Vagina (tissue), 2 donors: Measurements from ENCODE around the gene TCF4. TPM values are rescaled to one million over a fixed set of nuclear protein-coding genes. Genes with fewer than 3 reads are reported as not detected.
A peak's percentile ranks its signal among the peaks of the same experiment; 100 is the strongest.

ENCODE experiments used
- DNase-seq, 2 donors: peaks; one replicate each; pipeline ENCODE4 v3.0.0-alpha.2; 2017; ENCODE audit errors: extremely low spot score in 2 of 2
- H3K27ac ChIP-seq: fragments of 200-600 bp; sonication (generic); one replicate; pipeline ENCODE4 v1.5.1; 2019
- H3K27me3 ChIP-seq: fragments of 200-600 bp; sonication (generic); one replicate; pipeline ENCODE4 v1.5.1; 2019
- H3K36me3 ChIP-seq, 2 donors: fragments of 200-600 bp; sonication (generic); one replicate each; pipeline ENCODE4 v1.5.1; 2017 to 2019
- H3K4me1 ChIP-seq: fragments of 200-600 bp; sonication (generic); one replicate; pipeline ENCODE4 v1.5.1; 2019
- H3K4me3 ChIP-seq, 2 donors: fragments of 200-600 bp; sonication (generic); 1 replicate in 1 of 2; 2 replicates in 1 of 2; pipeline ENCODE4 v1.5.1; 2016 to 2019
- H3K9me3 ChIP-seq: fragments of 200-600 bp; sonication (generic); one replicate; pipeline ENCODE4 v1.5.1; 2019
- POLR2A ChIP-seq, 2 donors: fragments of 450-650 bp; IDR thresholded peaks; one replicate each; pipeline ENCODE4 v1.6.1; 2017; ENCODE audit warnings: antibody characterized with exemption in 2 of 2, mild to moderate bottlenecking in 2 of 2, moderate library complexity in 2 of 2
- POLR2AphosphoS5 ChIP-seq, 2 donors: sonication (generic); formaldehyde crosslinking; IDR thresholded peaks; one replicate each; pipeline ENCODE4 v1.9.0; 2017; ENCODE audit warnings: antibody characterized with exemption in 2 of 2, mild to moderate bottlenecking in 2 of 2, low read depth in 1 of 2; ENCODE audit not compliant: insufficient read depth in 1 of 2
- intact Hi-C: fragments of 100-400 bp; cut with DNase I; formaldehyde crosslinking; loops from one replicate; pipeline ENCODE4 v1.15.1; 2023
- total RNA-seq: library from RNA; depleted of rRNA; stranded (reverse); fragments of >200 nt; gene quantifications from one replicate; pipeline ENCODE4 v1.2.3, GENCODE V29; 2016
- TF ChIP-seq, protein P1 (sequence below), 3 experiments: fragments of 450-650 bp in 2 of 3; fragments of 200-600 bp in 1 of 3; sonication (generic) in 1 of 3; IDR thresholded peaks; one replicate each; pipeline ENCODE4 v1.5.1; 2017 to 2019; ENCODE audit warnings: antibody characterized with exemption in 3 of 3, mild to moderate bottlenecking in 2 of 3, moderate library complexity in 2 of 3

The TCF4 gene
- total RNA-seq, 1 donor from 2014 or later = 105 TPM

DNA sequence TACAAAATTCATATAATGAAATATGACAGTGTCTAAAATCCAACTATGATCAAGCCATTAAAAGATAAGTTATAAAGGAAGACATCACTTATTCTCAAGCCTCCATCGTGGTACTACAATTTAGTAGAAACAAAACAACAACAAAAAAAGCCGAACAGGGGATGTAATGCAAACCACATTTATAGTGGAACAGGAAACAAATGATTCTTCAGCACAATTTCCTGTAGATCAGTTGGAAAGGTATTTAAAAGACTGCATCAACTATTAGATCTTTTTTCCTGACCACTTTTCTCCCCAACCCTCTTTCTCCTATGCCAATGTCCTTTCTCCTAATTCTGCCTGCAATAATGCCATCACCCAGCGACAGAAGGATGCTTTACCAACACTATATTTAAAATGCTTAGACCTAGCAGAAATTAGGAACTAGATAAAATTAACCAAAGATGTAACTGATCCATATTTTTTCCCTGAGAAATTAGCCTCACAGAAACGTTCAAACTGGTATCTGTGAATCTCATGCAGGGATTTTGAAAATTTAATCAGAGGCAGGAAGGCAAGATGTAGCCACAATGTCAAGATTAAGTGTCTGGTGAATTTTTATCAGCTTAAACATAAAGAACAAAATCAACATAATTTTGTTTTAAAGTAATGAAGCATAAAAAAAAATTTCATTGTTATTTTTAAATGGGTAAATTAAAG, 271.4 kb downstream of the TCF4 start:
- Histone ChIP-seq H3K4me1 (peaks cover 72% of the 10 kb centered on the region), H3K4me3 (peak overlapping the region in 1 of 2 donors; percentile 6), H3K27me3 (no peaks in the 10 kb centered on the region), H3K36me3 (no peaks in the 10 kb centered on the region), H3K9me3 (no peaks in the 10 kb centered on the region), H3K27ac (peak overlapping the region; percentile 97)
- TF ChIP-seq POLR2AphosphoS5 (IDR thresholded peaks at IDR 0.05; ENCODE audit: insufficient read depth in 1 of 2, low read depth in 1 of 2) (no peak), POLR2A (IDR thresholded peaks at IDR 0.05) (no peak)
- TF ChIP-seq, protein P1, sequence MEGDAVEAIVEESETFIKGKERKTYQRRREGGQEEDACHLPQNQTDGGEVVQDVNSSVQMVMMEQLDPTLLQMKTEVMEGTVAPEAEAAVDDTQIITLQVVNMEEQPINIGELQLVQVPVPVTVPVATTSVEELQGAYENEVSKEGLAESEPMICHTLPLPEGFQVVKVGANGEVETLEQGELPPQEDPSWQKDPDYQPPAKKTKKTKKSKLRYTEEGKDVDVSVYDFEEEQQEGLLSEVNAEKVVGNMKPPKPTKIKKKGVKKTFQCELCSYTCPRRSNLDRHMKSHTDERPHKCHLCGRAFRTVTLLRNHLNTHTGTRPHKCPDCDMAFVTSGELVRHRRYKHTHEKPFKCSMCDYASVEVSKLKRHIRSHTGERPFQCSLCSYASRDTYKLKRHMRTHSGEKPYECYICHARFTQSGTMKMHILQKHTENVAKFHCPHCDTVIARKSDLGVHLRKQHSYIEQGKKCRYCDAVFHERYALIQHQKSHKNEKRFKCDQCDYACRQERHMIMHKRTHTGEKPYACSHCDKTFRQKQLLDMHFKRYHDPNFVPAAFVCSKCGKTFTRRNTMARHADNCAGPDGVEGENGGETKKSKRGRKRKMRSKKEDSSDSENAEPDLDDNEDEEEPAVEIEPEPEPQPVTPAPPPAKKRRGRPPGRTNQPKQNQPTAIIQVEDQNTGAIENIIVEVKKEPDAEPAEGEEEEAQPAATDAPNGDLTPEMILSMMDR (IDR thresholded peaks at IDR 0.05) = no peak
- intact Hi-C loops = no loop called here
- DNase-seq = no peak

DNA sequence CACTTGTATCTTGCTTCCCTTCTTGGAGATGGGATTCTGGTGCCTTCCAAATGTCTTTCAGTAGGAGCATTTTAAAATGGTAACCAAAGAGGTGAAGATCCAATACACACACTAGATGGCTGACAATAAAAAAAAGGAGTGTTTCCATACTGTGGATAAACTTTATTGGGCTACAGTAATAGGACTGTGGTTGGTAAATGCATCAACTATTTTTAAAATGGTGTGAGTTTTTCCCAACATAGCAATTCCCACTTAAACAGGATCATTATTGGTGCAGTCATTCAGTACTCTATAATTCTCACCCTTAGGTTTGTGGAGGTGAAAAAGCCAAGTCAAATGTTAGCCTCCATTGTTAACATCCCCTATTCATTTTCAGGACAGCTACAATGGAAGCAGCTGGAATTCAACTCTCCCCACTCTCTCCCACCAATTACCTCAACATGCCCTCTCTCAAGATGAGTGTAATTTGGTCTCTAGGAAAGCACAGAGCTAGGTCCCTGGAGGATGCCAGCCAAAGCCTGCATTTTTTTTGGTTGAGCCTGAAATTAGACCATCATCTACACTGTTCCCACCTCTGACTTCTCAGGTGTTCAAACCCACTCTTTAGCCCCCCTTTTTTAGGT, 273.3 kb downstream of the TCF4 start:
- Histone ChIP-seq H3K27me3 (no peaks in the 10 kb centered on the region), H3K9me3 (no peaks in the 10 kb centered on the region), H3K27ac (no peak overlapping the region), H3K4me1 (peaks cover 79% of the 10 kb centered on the region), H3K36me3 (no peaks in the 10 kb centered on the region), H3K4me3 (no peak overlapping the region)
- intact Hi-C loops = no loop called here
- no peak for DNase-seq
- no peak for TF ChIP-seq POLR2A (IDR thresholded peaks at IDR 0.05)
- TF ChIP-seq, protein P1 (IDR thresholded peaks at IDR 0.05) = no peak
- no peak for TF ChIP-seq POLR2AphosphoS5 (IDR thresholded peaks at IDR 0.05; ENCODE audit: insufficient read depth in 1 of 2, low read depth in 1 of 2)

DNA sequence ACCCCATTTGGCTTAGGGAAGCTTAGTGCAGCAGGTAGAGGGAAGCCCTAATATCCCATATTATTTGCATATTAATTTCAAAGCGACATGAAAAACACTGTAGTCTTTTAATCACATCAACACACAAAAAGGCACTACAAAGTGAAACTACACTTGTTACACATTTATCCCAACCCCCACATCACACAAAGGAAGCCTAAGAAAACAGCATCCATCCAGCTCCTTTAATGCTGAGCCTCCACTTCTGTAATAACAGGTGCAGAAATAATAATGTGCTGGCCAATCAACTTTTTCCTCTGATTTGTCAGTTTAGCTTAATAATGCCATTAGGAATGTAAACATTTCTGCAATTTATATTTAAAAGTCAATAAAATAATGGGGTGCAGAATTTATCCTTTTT, 274.0 kb downstream of the TCF4 start:
- H3K36me3 ChIP-seq = no peaks in the 10 kb centered on the region
- TF ChIP-seq POLR2AphosphoS5 (IDR thresholded peaks at IDR 0.05; ENCODE audit: insufficient read depth in 1 of 2, low read depth in 1 of 2) = no peak
- TF ChIP-seq POLR2A (IDR thresholded peaks at IDR 0.05) = no peak
- TF ChIP-seq, protein P1 (IDR thresholded peaks at IDR 0.05) = no peak
- no peak for DNase-seq
- no peaks in the 10 kb centered on the region for H3K27me3 ChIP-seq
- intact Hi-C loops = no loop called here
- no peaks in the 10 kb centered on the region for H3K9me3 ChIP-seq
- H3K4me3 ChIP-seq = no peak overlapping the region
- peaks cover 75% of the 10 kb centered on the region for H3K4me1 ChIP-seq
- no peak overlapping the region for H3K27ac ChIP-seq

DNA sequence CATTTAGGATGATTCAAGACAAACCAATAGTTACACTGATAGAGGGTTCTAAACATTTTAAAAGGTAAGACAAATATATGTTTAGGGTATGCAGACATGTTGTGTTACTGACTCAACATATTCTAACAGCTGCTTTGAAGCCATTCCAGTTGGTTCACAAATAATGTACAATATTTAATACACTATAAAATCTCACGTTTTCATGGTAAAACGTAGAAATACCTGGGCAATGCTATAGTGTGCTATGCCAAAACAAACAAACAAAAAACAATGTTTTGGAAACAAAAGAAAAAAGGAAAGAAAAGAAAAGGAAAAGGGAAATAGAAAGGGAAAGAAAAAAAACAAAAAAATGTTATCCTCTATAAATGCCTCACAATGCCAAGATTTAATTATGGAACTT, 277.1 kb downstream of the TCF4 start:
- Histone ChIP-seq H3K27me3 (no peaks in the 10 kb centered on the region), H3K4me3 (no peak overlapping the region), H3K27ac (no peak overlapping the region), H3K36me3 (no peaks in the 10 kb centered on the region), H3K4me1 (peaks cover 51% of the 10 kb centered on the region), H3K9me3 (no peaks in the 10 kb centered on the region)
- DNase-seq = no peak
- TF ChIP-seq, protein P1 (IDR thresholded peaks at IDR 0.05) = no peak
- no peak for TF ChIP-seq POLR2AphosphoS5 (IDR thresholded peaks at IDR 0.05; ENCODE audit: insufficient read depth in 1 of 2, low read depth in 1 of 2)
- TF ChIP-seq POLR2A (IDR thresholded peaks at IDR 0.05) = no peak
- intact Hi-C loops = no loop called here
